GM18951 (cell line): ENCODE results near the gene ST8SIA1.

Experiments
- POLR2A ChIP-seq: IDR thresholded peaks from 4 replicates; pipeline ENCODE4 v1.6.1; 2011; ENCODE audit warnings: mild to moderate bottlenecking; ENCODE audit not compliant: insufficient read length, insufficient read depth; ENCODE audit errors: extremely low read depth
- in situ Hi-C: fragments of 300-500 bp; cut with MboI; formaldehyde crosslinking; loops from one replicate; pipeline ENCODE4 v1.12.0; 2022; ENCODE audit warnings: low sequenced_read_pairs, mixed read lengths, inconsistent platforms; ENCODE audit not compliant: unreplicated experiment

Gene ST8SIA1

GRCh38 chr12:22313286-22313962 lies 21.1 kb downstream of the ST8SIA1 start:
- no peak for TF ChIP-seq POLR2A
- in situ Hi-C loops = no loop called here

GRCh38 chr12:22312336-22312735 lies 22.2 kb downstream of the ST8SIA1 start:
- in situ Hi-C loops = no loop called here
- no peak for TF ChIP-seq POLR2A

GRCh38 chr12:22310709-22311108 lies 23.8 kb downstream of the ST8SIA1 start:
- in situ Hi-C loops = no loop called here
- no peak for TF ChIP-seq POLR2A

- in situ Hi-C loops = no loop called here
- TF ChIP-seq POLR2A = no peak
These were observed 24.2 kb downstream of the ST8SIA1 start for GRCh38 chr12:22310275-22310674.

- in situ Hi-C loops = no loop called here
These were observed 26.7 kb downstream of the ST8SIA1 start for GRCh38 chr12:22307811-22308210.

GRCh38 chr12:22306311-22306710 lies 28.2 kb downstream of the ST8SIA1 start:
- in situ Hi-C loops = no loop called here

More at GRCh38 chr12:22307811-22308210, 26.7 kb downstream of the ST8SIA1 start:
- no peak for TF ChIP-seq POLR2A

GRCh38 chr12:22304341-22304740 lies 30.2 kb downstream of the ST8SIA1 start:
- in situ Hi-C loops = no loop called here
- TF ChIP-seq POLR2A = no peak

More at GRCh38 chr12:22306311-22306710, 28.2 kb downstream of the ST8SIA1 start:
- TF ChIP-seq POLR2A = no peak

GRCh38 chr12:22299294-22299912 lies 35.1 kb downstream of the ST8SIA1 start:
- TF ChIP-seq POLR2A = no peak
- in situ Hi-C loops = no loop called here

GRCh38 chr12:22289250-22289649 lies 45.3 kb downstream of the ST8SIA1 start:
- in situ Hi-C loops = no loop called here
- no peak for TF ChIP-seq POLR2A

- in situ Hi-C loops = no loop called here
- no peak for TF ChIP-seq POLR2A
These were observed 46.5 kb downstream of the ST8SIA1 start for GRCh38 chr12:22287776-22288621.

- in situ Hi-C loops = no loop called here
- TF ChIP-seq POLR2A = no peak
These were observed 47.4 kb downstream of the ST8SIA1 start for GRCh38 chr12:22287101-22287500.

GRCh38 chr12:22286569-22286968 lies 47.9 kb downstream of the ST8SIA1 start:
- no peak for TF ChIP-seq POLR2A
- in situ Hi-C loops = no loop called here

- TF ChIP-seq POLR2A = no peak
- in situ Hi-C loops = no loop called here
These were observed 48.7 kb downstream of the ST8SIA1 start for GRCh38 chr12:22285846-22286245.
